Suppressor macrophage (primary cell): ENCODE results near the gene LCN10.
"Not testable (repeated sequence)": the region's sequence is repeated elsewhere in the genome, so short reads cannot be mapped to it uniquely, and the experiment has no call there.

Experiments
- DNase-seq, 4 experiments: peaks; one replicate each; pipeline ENCODE4 v3.0.0-alpha.2; 2020 to 2022
- total RNA-seq, 17 experiments: gene quantifications; one replicate each; lab custom pipeline; 2026; ENCODE audit warnings: mixed read lengths in 6 of 17, inconsistent platforms in 3 of 17; lab: John Stamatoyannopoulos, UW

Gene LCN10
- 0 to 1.5 (median 0) reads per million in 17 experiments for total RNA-seq

DNA sequence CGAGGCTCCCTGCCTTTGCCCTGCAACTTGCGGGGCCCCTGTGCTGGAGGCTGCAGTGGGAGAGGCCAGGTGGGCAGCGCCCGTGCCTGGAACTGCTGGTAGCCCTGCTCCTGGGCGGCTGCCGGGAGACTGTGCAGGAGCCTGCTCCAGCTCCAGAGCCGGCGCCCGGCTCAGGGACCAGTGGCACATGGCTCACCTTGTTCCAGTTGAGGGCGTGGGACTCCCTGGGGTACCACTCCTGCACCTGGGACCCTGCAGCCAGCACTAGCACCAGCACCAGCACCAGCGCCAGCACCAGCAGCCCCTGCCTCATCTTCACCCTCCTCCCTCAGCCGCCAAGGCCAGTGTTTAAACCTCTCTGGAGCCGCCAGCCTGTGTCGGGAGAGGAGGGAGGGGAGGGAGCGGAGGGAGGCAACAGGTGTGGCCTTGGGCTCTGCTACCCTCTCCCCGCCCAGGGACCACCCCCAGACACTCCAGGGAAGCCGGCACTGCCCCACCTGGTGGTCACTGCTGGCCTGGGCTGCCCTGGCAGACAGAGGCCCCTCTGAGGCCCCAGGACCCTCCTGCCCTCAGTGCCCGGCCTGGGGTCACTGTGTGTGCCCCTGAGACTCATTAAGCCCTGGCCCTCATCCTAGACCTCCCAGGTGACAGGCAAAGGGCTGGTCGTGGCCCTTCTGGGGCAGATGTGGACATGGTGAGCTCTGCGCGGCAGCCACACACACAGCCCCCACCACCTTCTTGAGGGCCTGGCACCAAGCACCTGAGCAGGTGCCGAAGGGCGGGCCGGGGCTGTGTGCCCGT, at the start of gene LCN10:
TSS of gene LCN10 (minus strand) at position 350 of the 801 bp plus-strand sequence. CDS start at position 313, 37 bp downstream.
- DNase-seq, result no peak

DNA sequence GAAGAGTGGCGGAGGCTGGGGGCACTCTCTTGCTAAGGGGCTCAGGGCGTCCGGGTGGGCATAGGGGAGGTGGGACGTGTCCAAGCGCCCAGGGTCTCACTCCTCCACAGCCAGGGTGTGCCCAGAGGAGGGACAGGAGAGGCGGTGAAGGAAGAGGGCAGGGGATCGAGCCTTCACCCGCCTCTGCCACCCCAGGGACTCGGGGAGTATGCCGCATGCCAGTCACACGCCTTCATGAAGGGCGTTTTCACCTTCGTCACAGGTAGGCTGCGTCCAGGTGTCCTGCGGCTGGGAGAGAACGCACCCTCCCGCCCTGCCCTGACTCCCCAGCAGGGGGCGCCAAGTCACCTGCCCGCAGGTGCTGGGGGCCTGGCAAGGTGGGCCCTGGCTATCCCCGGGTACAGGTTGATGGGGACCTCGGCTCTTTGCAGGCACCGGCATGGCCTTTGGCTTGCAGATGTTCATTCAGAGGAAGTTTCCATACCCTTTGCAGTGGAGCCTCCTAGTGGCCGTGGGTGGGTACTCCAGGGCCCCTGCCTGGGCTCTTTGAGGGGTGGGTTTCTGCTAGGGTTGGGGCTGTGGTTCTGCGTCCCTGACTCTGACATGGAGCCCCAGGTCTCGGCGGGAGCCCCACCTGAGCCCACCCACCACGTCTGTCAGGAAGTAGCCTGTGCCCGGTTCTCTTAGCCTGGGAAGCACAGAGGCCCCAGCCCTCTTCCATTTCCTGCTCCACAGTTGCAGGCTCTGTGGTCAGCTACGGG, 49.0 kb upstream of the LCN10 start:
- DNase-seq, result peak; percentile 55 to 79 (median 67)

DNA sequence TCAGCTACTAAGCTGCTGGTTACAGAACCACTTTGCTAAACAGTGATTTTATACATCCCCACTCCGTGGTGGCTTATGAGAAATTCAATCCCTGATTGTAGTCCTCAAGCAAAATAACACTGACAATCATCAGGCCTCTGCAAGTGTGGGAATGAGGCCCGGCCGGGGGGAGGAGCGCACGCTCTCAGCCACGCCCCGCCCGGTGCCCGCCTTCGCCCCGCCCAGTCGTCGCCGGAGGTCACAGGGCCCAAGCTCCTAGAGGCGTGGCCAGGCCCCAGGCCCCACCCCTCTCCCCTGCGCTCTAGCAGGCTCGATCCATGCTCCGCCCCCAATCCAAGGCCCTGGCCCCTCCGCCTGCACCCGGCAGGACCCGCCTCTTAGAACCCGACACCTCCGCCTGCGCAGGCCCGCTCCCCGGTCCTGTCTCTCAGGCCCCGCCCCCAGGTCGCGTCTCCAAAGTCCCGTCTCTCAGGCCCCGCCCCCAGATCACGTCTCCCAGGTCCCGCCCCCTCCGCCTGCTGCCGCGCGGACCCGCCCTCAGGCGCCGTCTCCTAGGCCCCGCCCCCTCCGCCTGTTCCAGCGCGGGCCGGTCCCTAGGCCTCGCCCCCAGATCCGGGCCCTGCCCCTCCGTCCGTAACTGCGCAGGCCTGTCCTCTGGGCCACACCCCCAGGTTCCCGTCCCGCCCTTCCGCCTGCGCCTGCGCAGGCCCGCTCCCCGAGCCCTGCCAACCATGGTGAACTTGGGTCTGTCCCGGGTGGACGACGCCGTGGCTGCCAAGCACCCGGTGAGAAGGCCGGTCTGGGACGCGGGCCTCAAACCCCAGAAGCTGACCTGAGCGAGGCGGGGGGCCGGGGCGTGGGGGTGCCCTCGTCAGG, 48.1 kb upstream of the LCN10 start, which contains the start of gene TMEM141:
TSS of gene TMEM141 (plus strand) at position 705 of the 876 bp plus-strand sequence. CDS start at position 732, 27 bp downstream.
- peak; percentile 100 for DNase-seq

DNA sequence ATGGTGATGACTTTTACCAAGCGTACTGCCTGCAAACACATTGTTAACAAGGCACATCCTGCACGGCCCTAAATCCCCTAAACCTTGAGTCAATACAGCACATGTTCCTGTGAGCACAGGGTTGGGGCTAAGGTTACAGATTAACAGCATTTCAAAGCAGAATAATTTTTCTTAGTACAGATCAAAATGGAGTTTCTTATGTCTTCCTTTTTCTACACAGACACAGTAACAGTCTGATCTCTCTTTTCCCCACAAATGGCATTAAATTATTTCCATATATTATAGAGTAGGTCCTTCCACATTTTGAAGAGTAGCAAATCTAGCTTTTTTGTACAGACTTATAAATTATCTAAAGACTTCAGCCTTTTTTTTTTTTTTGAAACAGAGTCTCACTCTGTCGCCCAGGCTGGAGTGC, 46.8 kb upstream of the LCN10 start:
- DNase-seq, result no peak

DNA sequence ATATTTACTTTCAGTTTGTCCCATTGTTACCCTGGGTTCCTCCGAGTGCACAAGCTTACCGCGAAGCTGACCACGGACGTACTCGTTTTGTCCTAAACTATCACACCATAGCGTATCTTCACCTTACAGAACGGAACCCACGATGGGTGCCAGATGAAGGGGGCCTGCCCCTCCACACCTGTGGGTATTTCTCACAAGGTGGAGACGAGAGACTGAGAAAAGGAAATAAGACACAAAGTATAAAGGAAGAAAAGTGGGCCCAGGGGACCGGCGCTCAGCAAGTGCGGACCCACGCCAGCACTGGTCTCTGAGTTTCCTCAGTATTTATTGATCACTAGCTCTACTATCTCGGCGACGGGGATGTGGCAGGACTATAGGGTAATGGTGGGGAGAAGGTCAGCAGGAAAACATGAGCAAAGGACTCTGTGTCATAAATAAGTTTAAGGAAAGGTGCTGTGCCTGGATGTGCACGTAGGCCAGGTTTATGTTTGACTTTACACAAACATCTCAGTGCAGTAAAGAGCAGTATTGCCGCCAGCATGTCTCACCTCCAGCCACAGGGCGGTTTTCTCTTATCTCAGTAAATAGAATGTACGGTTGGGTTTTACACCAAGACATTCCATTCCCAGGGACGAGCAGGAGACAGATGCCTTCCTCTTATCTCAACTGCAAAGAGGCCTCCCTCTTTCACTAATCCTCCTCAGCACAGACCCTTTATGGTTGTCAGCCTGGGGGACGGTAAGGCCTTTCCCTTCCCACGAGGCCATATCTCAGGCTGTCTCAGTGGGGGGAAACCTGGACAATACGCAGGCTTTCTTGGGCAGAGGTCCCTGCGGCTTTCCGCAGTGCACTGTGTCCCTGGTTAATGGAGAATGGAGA, 46.1 kb upstream of the LCN10 start:
- DNase-seq, result not testable (repeated sequence)

DNA sequence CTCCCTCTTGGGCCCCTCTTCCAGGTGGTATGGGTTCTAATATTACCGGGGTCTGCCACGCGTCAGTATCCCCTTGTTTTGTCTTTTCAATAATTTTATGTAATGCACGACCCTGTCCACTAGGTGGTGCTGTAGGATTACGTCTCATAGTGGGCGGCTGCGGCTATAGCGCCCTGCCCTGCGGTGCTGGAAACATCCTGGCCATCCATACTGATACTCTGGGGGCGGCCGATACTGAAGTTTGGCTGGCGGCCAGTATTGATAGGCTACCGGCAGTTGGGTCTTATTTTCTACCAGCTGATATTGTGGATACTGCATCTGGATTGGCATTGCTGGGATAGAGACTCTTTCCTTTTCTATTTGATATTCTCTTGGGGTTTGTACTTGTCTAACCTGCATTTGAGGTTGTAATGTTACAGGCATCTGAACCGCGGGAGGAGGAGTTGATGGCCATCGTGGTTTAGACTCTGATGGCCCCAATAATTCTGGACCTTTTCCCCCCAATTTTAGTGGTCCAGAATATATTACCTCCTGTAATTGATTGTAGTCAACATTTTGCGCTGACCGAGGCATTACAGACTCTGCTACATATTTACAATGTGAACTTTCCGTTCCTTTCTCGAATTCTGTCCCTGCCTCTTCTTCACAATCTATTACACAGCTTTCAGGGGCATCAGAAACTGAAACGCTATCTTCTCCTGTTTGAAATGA, 45.1 kb upstream of the LCN10 start:
- DNase-seq, result peak; percentile 74 to 84 (median 82)

DNA sequence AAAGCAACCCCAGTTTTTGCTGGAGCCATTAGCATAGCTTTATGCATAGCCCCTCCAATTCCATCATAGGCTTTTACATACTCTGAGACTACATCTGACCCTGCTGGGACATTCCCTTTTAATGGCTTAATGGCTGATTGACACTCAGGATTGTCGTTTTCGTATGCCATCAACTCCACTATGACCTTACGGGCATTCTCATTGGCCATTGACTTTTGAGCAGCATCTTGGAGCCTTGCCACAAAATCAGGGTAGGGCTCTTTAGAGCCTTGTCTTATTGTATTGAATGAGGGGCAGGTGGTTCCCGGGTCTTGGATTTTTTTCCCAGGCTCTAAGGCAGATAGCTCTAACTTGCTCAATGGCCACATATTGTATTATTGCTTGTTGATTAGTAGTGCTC, 44.2 kb upstream of the LCN10 start:
- not testable (repeated sequence) for DNase-seq

DNA sequence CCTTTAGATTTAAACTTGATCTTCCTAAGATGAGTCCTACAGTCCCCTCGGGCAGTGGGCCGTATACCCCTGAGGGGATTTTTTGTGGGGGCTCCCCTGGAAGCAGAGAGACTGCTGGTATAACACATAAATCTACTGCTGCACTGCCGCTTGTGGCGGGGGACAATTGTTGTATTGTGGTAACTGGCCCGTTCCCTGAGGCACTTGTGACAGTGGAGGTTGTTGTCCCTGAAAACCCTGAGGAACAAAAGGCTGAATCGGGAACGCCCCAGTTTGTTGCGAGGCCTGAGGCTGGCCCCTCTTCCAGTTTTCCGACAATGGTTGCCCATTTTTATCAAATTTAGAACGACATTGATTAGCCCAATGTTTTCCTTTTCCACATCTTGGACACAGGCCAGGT, 43.7 kb upstream of the LCN10 start:
- no peak for DNase-seq

DNA sequence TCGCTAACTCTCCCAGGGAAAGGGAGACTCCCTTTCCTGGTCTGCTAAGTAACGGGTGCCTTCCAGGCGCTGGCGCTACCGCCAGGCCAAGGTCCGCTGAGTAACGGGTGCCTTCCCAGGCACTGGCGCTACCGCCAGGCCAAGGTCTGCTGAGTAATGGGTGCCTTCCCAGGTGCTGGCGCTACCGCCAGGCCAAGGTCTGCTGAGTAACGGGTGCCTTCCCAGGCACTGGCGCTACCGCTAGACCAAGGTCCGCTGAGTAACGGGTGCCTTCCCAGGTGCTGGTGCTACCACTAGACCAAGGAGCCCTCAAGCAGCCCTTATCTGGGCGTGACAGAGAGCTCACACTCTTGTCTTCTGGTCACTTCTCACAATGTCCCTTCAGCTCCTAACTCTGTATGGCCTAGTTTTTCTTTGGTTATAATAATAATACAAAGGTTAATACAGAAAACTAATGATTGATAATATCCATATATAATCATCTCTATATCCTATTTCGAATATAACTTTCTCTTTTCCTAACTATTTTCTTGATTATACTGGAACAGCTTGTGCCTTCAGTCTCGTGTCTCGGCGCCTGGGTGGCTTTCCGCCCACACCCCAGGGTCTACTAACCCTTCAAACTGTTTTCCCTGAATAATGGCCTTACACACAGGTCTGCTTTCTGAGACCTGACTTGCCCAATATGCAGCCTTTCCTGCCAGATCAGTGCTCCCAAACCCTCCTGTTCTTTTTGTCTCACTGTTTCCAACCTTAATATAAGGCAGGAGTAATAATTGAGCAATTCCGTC, 43.0 kb upstream of the LCN10 start:
- not testable (repeated sequence) for DNase-seq

DNA sequence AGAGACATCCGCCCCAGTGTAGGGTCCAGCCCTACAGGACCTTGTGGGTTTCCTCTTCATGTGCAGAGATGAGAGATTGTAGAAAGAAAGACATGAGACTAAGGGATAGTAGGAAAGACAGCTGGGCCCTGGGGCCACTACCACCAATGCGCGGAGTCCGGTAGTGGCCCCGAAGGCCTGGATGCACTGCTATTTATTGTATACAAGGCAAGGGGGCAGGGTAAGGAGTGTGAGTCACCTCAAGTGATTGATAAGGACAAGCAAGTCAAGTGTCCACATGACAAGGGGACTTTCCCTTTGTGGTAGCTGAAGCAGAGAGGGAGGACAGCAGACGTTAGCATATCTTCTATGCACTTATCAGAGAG, 42.2 kb upstream of the LCN10 start:
- no peak for DNase-seq

DNA sequence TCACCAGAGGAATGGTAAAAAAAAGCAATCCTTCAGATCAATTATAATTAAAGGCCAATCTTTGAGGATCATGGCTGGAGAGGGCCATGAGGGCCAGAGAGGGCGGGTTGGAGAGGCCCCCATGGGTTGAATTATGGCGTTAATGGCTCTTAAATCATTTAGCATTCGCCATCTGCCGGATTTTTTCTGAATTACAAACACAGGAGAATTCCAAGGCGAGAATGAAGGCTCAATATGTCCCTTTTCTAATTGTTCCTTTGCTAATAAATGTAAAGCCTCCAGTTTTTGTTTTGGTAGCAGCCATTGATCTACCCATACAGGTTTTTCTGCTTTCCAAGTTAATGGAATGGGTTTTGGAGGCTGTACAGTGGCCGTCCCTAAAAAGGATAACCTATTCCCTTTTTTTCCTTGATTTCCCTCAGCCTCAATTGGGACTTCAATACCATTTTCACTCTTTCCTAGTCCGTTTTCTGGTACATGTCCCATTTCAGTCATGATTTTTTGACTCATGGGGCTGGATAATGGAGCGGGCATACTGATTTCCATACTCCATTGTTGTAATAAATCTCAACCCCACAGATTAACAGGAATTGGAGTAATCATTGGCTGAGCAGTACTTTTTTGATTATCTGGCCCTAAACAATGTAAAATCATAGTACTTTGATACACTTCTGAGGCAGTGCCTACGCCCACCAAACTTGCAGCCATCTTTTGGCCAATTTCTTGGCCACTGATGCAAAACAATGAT, 41.7 kb upstream of the LCN10 start:
- DNase-seq, result peak; percentile 29 to 59 (median 50)

DNA sequence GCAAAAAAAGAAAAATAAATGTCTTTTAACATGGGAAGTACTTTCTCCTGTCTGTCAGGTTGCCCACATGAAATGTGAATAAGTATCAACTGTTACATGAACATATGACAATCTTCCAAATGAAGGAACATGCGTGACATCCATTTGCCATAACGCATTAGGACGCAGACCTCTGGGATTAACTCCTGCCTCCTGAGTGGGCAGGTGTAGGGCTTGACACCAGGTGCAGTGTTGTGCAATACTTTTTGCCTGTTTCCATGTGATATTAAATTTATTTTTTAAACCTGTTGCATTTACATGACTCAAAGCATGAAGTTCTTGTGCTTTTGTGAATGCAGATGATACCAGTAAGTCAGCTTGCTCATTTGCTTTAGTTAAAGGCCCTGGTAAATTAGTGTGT, 39.7 kb upstream of the LCN10 start:
- DNase-seq, result no peak

DNA sequence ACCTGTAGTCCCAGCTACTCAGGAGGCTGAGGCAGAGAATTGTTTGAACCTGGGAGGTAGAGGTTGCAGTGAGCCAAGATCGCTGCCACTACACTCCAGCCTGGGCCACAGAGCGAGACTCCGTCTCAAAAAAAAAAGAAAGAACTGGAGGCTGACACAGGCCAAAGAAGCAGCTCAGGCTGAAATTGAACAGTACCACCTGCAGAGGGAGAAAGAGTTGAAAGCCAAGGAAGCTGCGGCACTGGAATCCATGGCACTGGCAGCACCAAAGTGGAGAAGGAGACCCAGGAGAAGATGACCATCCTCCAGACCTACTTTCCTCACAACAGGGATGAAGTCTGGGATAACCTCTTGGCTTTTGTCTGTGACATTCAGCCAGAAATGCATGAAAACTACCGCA, 37.1 kb upstream of the LCN10 start:
- no peak for DNase-seq

DNA sequence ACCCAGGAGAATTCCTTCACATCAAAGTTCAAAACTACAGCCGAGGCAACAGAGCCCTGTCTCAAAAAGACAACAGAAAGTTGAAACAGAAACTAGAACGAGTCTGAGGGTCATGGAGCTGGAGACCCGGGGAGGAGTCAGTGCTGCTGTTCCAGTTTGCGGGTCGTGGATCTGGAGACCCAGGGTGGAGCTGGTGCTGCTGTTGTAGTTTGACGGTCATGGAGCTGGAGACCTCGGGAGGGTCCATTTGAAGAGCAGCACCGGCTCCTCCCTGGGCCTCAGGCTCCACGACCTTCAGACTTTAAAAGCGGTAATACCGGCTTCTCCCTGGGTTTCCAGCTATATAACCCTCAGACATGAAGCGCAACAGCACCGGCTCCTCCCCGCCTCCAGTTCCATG, 34.6 kb upstream of the LCN10 start:
- DNase-seq, result no peak

DNA sequence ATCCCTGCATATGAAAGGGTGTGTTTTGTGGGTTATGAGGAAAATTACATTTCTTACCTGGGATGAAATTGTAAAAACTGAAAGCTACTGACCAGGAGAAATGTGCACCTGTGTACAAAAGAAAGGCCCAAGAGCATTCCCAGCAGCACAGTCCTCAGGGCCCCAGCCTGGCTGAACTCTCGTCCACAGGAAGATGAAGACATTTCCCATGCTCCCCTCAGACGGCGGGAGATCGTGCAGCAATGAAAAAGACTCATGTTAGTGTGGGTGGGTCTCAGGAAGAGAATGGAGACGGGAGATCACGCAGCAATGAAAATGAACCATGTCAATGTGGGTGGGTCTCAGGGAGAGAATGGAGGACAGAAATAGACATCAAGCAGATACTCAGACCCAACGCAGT, 34.2 kb upstream of the LCN10 start:
- DNase-seq, result no peak

DNA sequence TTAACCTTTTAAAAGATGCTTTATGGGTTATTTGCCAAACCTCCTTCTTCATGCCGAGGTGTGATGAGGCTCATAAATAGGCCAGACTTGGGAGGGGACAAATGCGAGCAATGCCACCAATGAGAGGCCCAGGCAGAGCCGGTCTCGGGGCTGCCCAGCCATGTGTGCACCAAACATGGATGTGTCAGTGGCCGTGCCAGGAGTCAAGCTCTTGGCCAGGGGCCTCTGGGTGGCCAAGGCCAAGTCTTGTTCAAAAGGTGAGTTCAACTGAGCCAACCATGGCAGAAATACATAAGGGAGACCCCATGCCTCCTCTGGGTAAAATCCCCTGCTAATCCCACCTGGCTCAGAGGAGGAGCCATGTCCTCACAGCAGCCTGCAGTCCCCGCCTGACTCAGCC, 32.5 kb upstream of the LCN10 start:
- no peak for DNase-seq

DNA sequence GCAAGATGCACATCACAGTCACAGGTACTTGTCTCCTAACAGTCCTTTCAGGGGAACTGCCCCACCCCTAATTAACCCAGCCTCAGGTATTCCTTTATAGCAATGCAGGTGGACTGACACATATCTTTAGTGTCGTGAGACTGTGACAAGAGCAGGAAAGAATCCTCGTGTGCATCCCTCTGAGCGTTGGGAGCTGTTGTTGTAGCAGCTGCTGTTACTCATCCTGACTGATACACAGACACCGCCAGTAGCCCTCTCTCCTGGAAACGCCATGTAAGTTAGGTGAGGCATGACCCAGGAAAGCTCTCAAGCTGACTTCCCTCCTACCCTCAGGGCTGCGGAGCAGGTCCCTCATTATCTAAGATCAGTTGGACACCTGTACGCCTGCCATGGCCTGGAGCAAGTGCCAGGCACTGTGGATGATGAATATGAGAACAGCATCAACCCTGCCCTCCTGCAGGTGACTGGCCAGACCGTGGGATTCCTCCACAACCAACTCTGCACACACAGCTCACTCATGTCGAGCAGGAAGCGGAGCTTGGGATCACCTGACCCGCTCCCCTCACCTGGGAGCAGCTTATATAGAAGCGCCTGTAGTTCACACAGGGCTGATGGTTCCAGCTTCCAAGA, 31.8 kb upstream of the LCN10 start:
- no peak for DNase-seq

DNA sequence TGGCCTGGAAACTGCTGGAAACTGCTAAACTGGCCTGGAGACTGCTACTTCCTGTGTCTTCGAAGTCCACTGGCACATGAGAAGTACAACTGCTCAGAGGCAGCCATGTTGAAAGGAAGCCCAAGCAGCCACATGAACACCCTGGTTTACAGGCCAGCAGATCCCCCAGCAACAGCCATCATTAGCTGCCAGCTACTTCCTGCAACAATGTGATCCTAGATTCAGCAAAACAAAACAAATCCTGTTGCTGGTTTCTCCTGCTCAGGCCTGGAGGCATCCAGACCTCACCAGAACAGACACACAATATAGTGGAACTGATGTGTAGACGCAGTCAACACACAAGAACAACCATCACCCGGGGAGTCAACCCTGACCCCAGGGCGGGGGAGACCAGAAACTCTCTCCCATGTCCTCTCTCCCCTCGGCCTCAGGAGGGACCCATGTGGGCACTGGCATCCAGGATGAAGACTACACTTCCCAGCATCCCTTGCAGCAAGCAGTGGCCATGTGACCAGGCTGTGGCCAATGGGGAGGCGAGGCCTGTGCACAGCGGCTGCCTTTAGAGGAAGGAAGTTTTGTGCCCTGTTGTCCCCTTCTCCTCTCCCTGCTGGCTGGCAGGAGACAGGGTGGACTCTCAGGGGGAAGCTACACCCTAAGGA, 30.8 kb upstream of the LCN10 start:
- DNase-seq, result peak; percentile 22 to 63 (median 58)
